Keratinocyte (primary cell): ENCODE results near the gene FNDC8. TPM values are rescaled to one million over a fixed set of nuclear protein-coding genes. Genes with fewer than 3 reads are reported as not detected.

Source experiments
- DNase-seq: peaks from one replicate; pipeline ENCODE4 v3.0.0-alpha.2; 2011; ENCODE audit warnings: low read depth, missing footprints, low spot score
- FAIRE-seq: peaks from 2 replicates; lab custom pipeline; 2011; peaks lifted over from hg19 to GRCh38; lab: Jason Lieb, UNC
- H2AFZ ChIP-seq: 2 replicates; pipeline ENCODE4 v1.6.0; 2012; ENCODE audit warnings: low read length, control low read depth, inconsistent platforms; ENCODE audit not compliant: control insufficient read depth
- H3K27ac ChIP-seq: 2 replicates; pipeline ENCODE4 v1.5.1; 2011; ENCODE audit warnings: low read length; ENCODE audit not compliant: control insufficient read depth, insufficient read depth
- H3K27me3 ChIP-seq: 3 replicates; pipeline ENCODE4 v1.6.0; 2011; ENCODE audit warnings: low read length; ENCODE audit not compliant: control insufficient read depth, insufficient read depth; ENCODE audit errors: extremely low read depth
- H3K36me3 ChIP-seq, 2 experiments: 2 replicates in 1 of 2; 3 replicates in 1 of 2; pipeline ENCODE4 v1.5.1; 2011; ENCODE audit warnings: low read length in 2 of 2, mild to moderate bottlenecking in 1 of 2; ENCODE audit not compliant: control insufficient read depth in 2 of 2, insufficient read depth in 2 of 2; ENCODE audit errors: extremely low read depth in 1 of 2
- H3K4me1 ChIP-seq: 3 replicates; pipeline ENCODE4 v1.5.1; 2011; ENCODE audit warnings: low read length; ENCODE audit not compliant: control insufficient read depth, insufficient read depth; ENCODE audit errors: extremely low read depth
- H3K4me2 ChIP-seq: 3 replicates; pipeline ENCODE4 v1.6.0; 2011; ENCODE audit warnings: low read depth, low read length; ENCODE audit not compliant: control insufficient read depth, insufficient read depth; ENCODE audit errors: extremely low read depth
- H3K4me3 ChIP-seq, 3 experiments: fragments of 200-600 bp in 1 of 3; sonication (generic) in 1 of 3; 2 replicates in 2 of 3; 3 replicates in 1 of 3; pipeline ENCODE4 v1.5.1; 2011 to 2016; ENCODE audit warnings: low read length in 3 of 3, mild to moderate bottlenecking in 3 of 3, control low read depth in 2 of 3, inconsistent platforms in 1 of 3, low read depth in 1 of 3, mixed read lengths in 1 of 3, mixed run types in 1 of 3, moderate library complexity in 1 of 3; ENCODE audit not compliant: control insufficient read depth in 2 of 3, insufficient read depth in 2 of 3; ENCODE audit errors: extremely low read depth in 1 of 3
- H3K79me2 ChIP-seq: 2 replicates; pipeline ENCODE4 v1.6.0; 2012; ENCODE audit warnings: low read length; ENCODE audit not compliant: control insufficient read depth, insufficient read depth
- H3K9ac ChIP-seq: 3 replicates; pipeline ENCODE4 v1.6.0; 2011; ENCODE audit warnings: low read length; ENCODE audit not compliant: control insufficient read depth, insufficient read depth; ENCODE audit errors: extremely low read depth
- H3K9me1 ChIP-seq: 3 replicates; pipeline ENCODE4 v1.6.0; 2011; ENCODE audit warnings: low read length; ENCODE audit not compliant: control insufficient read depth, insufficient read depth; ENCODE audit errors: extremely low read depth
- H3K9me3 ChIP-seq: 2 replicates; pipeline ENCODE4 v1.5.1; 2012; ENCODE audit warnings: low read depth, low read length; ENCODE audit not compliant: control insufficient read depth
- H4K20me1 ChIP-seq: 3 replicates; pipeline ENCODE4 v1.6.0; 2011; ENCODE audit warnings: low read length; ENCODE audit not compliant: control insufficient read depth, insufficient read depth; ENCODE audit errors: extremely low read depth
- CTCF ChIP-seq, 3 experiments: IDR thresholded peaks in 1 of 3; conservative IDR thresholded peaks in 1 of 3; optimal IDR thresholded peaks in 1 of 3; 2 replicates in 2 of 3; 3 replicates in 1 of 3; pipeline versions ENCODE3 to v1.5.1; 2011; ENCODE audit warnings: low read length in 3 of 3, mild to moderate bottlenecking in 3 of 3, moderate library complexity in 2 of 3, control low read depth in 1 of 3, inconsistent platforms in 1 of 3; ENCODE audit not compliant: insufficient read depth in 2 of 3; ENCODE audit errors: extremely low read depth in 1 of 3
- EZH2 ChIP-seq: IDR thresholded peaks from one replicate; pipeline ENCODE4 v1.6.1; 2012; ENCODE audit warnings: inconsistent platforms, mild to moderate bottlenecking, low read length, moderate library complexity
- dilution Hi-C: fragments of 300-500 bp; cut with MboI; formaldehyde crosslinking; loops from one replicate; pipeline ENCODE4 v1.7.0; 2020; ENCODE audit warnings: low sequenced_read_pairs; ENCODE audit not compliant: extremely low pct_ligation_motif_present
- polyA plus RNA-seq, 5 experiments: library from polyadenylated mRNA; depleted of rRNA in 3 of 5; stranded (reverse) in 3 of 5; stranded (forward) in 1 of 5; unstranded in 1 of 5; fragments of >200 nt; gene quantifications; 1 replicate in 1 of 5; 2 replicates in 3 of 5; 3 replicates in 1 of 5; pipeline versions ENCODE4 v1.2.1 to v1.2.3, GENCODE V29; 2011 to 2012; ENCODE audit warnings: missing spikeins in 2 of 5, low read depth in 1 of 5, low replicate concordance in 1 of 5

The FNDC8 gene
- polyA plus RNA-seq, 1 donor (not counting 4 experiments of a cell fraction or from before 2014, with no cell fraction given), result not detected

DNA sequence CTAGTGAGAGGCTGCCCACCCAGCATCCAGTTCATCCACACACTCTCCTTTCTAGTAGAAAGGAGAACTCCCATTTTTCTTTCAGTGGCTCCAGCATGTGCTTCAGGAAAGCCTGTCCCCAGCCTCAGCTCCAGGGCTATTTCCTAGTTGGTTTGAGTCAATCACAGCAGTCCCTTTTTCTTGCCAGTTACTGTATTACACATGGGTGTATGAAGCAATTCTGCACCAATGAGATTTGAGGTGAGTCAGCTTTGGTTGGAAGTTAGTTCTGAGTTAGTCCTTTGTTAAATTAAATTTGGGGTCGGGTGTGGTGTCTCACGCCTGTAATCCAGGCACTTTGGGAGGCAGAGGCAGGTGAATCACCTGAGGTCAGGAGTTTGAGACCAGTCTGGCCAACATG lies 26.5 kb upstream of the FNDC8 start:
- no peak overlapping the region for H3K4me2 ChIP-seq
- TF ChIP-seq CTCF (optimal IDR thresholded peaks at IDR 0.05 in 1 of 3, IDR thresholded peaks at IDR 0.05 in 1 of 3, conservative IDR thresholded peaks at IDR 0.05 in 1 of 3; ENCODE audit: extremely low read depth in 1 of 3, insufficient read depth in 2 of 3, low read length in 3 of 3) (no peak), EZH2 (no peak)
- H3K9ac ChIP-seq, result peak overlapping the region; percentile 16
- no peaks in the 10 kb centered on the region for H4K20me1 ChIP-seq
- H3K27me3 ChIP-seq, result no peaks in the 10 kb centered on the region
- peak overlapping the region; percentile 83 for H2AFZ ChIP-seq
- H3K27ac ChIP-seq, result peak overlapping the region; percentile 64
- no peaks in the 10 kb centered on the region for H3K36me3 ChIP-seq
- no peaks in the 10 kb centered on the region for H3K79me2 ChIP-seq
- no peak overlapping the region for H3K4me3 ChIP-seq
- no peak for DNase-seq
- peaks cover 7% of the 10 kb centered on the region for H3K4me1 ChIP-seq
- H3K9me3 ChIP-seq, result no peaks in the 10 kb centered on the region
- dilution Hi-C loops, result no loop called here
- FAIRE-seq, result peak; percentile 59
- no peaks in the 10 kb centered on the region for H3K9me1 ChIP-seq

DNA sequence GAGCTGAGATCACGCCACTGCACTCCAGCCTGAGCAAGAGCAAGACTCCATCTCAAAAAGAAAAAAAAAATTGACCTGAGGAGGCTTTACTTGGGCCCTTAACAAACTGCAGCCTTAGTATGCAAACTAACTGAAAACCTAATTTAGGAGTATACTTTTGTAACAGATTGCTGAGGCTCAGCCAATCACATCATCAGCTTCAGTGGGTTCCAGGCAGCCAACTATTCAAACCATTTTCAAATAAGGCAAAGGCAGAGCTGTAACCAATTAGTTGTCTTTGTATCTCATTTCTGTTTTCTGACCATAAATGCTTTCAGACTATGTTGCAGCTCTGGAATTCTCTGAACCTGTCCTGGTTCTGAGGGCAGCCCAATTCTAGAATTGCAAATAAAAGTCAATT lies 25.7 kb upstream of the FNDC8 start:
- Histone ChIP-seq H3K4me2 (no peak overlapping the region), H2AFZ (no peak overlapping the region), H3K4me1 (peaks cover 5% of the 10 kb centered on the region), H3K27me3 (no peaks in the 10 kb centered on the region), H3K36me3 (peaks cover 0 to 3% of the 10 kb centered on the region in 2 experiments), H3K9me3 (no peaks in the 10 kb centered on the region), H4K20me1 (no peaks in the 10 kb centered on the region), H3K27ac (no peak overlapping the region), H3K9ac (no peak overlapping the region), H3K79me2 (no peaks in the 10 kb centered on the region), H3K4me3 (no peak overlapping the region), H3K9me1 (no peaks in the 10 kb centered on the region)
- TF ChIP-seq EZH2, result no peak
- no peak for TF ChIP-seq CTCF (optimal IDR thresholded peaks at IDR 0.05 in 1 of 3, IDR thresholded peaks at IDR 0.05 in 1 of 3, conservative IDR thresholded peaks at IDR 0.05 in 1 of 3; ENCODE audit: extremely low read depth in 1 of 3, insufficient read depth in 2 of 3, low read length in 3 of 3)
- DNase-seq, result no peak
- FAIRE-seq, result no peak
- dilution Hi-C loops, result no loop called here
